HEK293 (cell line): ENCODE measurements around the gene NOS1AP.

ENCODE experiments used
- MYNN ChIP-seq: fragments of 450-650 bp; formaldehyde crosslinking; IDR thresholded peaks from 2 replicates; pipeline ENCODE4 v1.5.1; 2016; ENCODE audit warnings: missing biosample characterization, missing genetic modification characterization, borderline replicate concordance
- PATZ1 ChIP-seq: fragments of 450-650 bp; formaldehyde crosslinking; IDR thresholded peaks from 2 replicates; pipeline ENCODE4 v1.5.1; 2016; ENCODE audit warnings: missing biosample characterization, missing genetic modification characterization
- ZBTB1 ChIP-seq: fragments of 450-650 bp; formaldehyde crosslinking; IDR thresholded peaks from 2 replicates; pipeline ENCODE4 v1.5.1; 2016; ENCODE audit warnings: missing biosample characterization, missing genetic modification characterization
- ZBTB17 ChIP-seq: fragments of 450-650 bp; formaldehyde crosslinking; IDR thresholded peaks from 2 replicates; pipeline ENCODE4 v1.5.1; 2016; ENCODE audit warnings: missing biosample characterization, missing genetic modification characterization
- ZNF114 ChIP-seq: fragments of 450-650 bp; formaldehyde crosslinking; IDR thresholded peaks from 2 replicates; pipeline ENCODE4 v1.5.0; 2017; ENCODE audit warnings: missing biosample characterization, missing genetic modification characterization
- ZNF169 ChIP-seq: fragments of 450-650 bp; formaldehyde crosslinking; IDR thresholded peaks from 2 replicates; pipeline ENCODE4 v1.5.1; 2016; ENCODE audit warnings: missing biosample characterization, missing genetic modification characterization
- ZNF571 ChIP-seq: fragments of 450-650 bp; formaldehyde crosslinking; IDR thresholded peaks from 2 replicates; pipeline ENCODE4 v1.5.0; 2017; ENCODE audit warnings: missing biosample characterization, missing genetic modification characterization
- ZNF670 ChIP-seq: fragments of 450-650 bp; formaldehyde crosslinking; IDR thresholded peaks from 2 replicates; pipeline ENCODE4 v1.5.1; 2016; ENCODE audit warnings: missing biosample characterization, missing genetic modification characterization, low read depth
- TF ChIP-seq, protein P1 (sequence below): fragments of 450-650 bp; formaldehyde crosslinking; IDR thresholded peaks from 2 replicates; pipeline ENCODE4 v1.5.1; 2016; ENCODE audit warnings: missing biosample characterization, missing genetic modification characterization
- TF ChIP-seq, protein P2 (sequence below): fragments of 450-650 bp; formaldehyde crosslinking; IDR thresholded peaks from 2 replicates; pipeline ENCODE4 v1.5.1; 2016; ENCODE audit warnings: missing biosample characterization, missing genetic modification characterization, low read depth
- TF ChIP-seq, protein P3 (sequence below): IDR thresholded peaks from 2 replicates; pipeline ENCODE4 v1.6.1; 2011; ENCODE audit warnings: mild to moderate bottlenecking, low read depth, low read length, borderline replicate concordance

- TF ChIP-seq, protein P1, sequence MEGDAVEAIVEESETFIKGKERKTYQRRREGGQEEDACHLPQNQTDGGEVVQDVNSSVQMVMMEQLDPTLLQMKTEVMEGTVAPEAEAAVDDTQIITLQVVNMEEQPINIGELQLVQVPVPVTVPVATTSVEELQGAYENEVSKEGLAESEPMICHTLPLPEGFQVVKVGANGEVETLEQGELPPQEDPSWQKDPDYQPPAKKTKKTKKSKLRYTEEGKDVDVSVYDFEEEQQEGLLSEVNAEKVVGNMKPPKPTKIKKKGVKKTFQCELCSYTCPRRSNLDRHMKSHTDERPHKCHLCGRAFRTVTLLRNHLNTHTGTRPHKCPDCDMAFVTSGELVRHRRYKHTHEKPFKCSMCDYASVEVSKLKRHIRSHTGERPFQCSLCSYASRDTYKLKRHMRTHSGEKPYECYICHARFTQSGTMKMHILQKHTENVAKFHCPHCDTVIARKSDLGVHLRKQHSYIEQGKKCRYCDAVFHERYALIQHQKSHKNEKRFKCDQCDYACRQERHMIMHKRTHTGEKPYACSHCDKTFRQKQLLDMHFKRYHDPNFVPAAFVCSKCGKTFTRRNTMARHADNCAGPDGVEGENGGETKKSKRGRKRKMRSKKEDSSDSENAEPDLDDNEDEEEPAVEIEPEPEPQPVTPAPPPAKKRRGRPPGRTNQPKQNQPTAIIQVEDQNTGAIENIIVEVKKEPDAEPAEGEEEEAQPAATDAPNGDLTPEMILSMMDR (tag by site-specific recombination): no peak
- no peak for TF ChIP-seq PATZ1 (tag by site-specific recombination)
- no peak for TF ChIP-seq ZNF670
- no peak for TF ChIP-seq MYNN (tag by site-specific recombination)
- no peak for TF ChIP-seq ZBTB17 (tag by site-specific recombination)
- no peak for TF ChIP-seq ZNF169 (tag by site-specific recombination)
- TF ChIP-seq, protein P2, sequence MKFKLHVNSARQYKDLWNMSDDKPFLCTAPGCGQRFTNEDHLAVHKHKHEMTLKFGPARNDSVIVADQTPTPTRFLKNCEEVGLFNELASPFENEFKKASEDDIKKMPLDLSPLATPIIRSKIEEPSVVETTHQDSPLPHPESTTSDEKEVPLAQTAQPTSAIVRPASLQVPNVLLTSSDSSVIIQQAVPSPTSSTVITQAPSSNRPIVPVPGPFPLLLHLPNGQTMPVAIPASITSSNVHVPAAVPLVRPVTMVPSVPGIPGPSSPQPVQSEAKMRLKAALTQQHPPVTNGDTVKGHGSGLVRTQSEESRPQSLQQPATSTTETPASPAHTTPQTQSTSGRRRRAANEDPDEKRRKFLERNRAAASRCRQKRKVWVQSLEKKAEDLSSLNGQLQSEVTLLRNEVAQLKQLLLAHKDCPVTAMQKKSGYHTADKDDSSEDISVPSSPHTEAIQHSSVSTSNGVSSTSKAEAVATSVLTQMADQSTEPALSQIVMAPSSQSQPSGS (tag by site-specific recombination): no peak
- TF ChIP-seq ZNF571 (tag by site-specific recombination): no peak
- TF ChIP-seq ZBTB1: no peak
- TF ChIP-seq, protein P3, sequence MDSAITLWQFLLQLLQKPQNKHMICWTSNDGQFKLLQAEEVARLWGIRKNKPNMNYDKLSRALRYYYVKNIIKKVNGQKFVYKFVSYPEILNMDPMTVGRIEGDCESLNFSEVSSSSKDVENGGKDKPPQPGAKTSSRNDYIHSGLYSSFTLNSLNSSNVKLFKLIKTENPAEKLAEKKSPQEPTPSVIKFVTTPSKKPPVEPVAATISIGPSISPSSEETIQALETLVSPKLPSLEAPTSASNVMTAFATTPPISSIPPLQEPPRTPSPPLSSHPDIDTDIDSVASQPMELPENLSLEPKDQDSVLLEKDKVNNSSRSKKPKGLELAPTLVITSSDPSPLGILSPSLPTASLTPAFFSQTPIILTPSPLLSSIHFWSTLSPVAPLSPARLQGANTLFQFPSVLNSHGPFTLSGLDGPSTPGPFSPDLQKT: no peak
- no peak for TF ChIP-seq ZNF114 (tag by site-specific recombination)
Measured at GRCh38 chr1:162060314-162060713, 9.2 kb upstream of the NOS1AP start.
